IPS-20b (cell line): ENCODE results near the gene MUC5B.

ENCODE experiments used
- H3K27ac ChIP-seq: one replicate; pipeline ENCODE4 v1.5.1; 2013; ENCODE audit warnings: low read length
- H3K27me3 ChIP-seq: 2 replicates; pipeline ENCODE4 v1.6.1; 2013; ENCODE audit warnings: mild to moderate bottlenecking, low read length, inconsistent platforms; ENCODE audit not compliant: insufficient read depth
- H3K36me3 ChIP-seq: 2 replicates; pipeline ENCODE4 v1.6.1; 2013; ENCODE audit warnings: low read depth, mild to moderate bottlenecking, inconsistent platforms, low read length, moderate library complexity; ENCODE audit not compliant: insufficient read depth
- H3K4me1 ChIP-seq: 2 replicates; pipeline ENCODE4 v1.6.1; 2013; ENCODE audit warnings: mild to moderate bottlenecking, control low read depth, inconsistent platforms, low read length, moderate library complexity; ENCODE audit not compliant: insufficient read depth
- H3K4me3 ChIP-seq: 2 replicates; pipeline ENCODE4 v1.5.1; 2013; ENCODE audit warnings: mild to moderate bottlenecking, low read length, inconsistent platforms
- H3K9ac ChIP-seq: 2 replicates; pipeline ENCODE4 v1.6.1; 2013; ENCODE audit warnings: low read depth, mild to moderate bottlenecking, inconsistent platforms, low read length, moderate library complexity
- H3K9me3 ChIP-seq: 2 replicates; pipeline ENCODE4 v1.6.1; 2013; ENCODE audit warnings: mild to moderate bottlenecking, low read depth, low read length, inconsistent platforms; ENCODE audit not compliant: insufficient read depth

Gene MUC5B

DNA sequence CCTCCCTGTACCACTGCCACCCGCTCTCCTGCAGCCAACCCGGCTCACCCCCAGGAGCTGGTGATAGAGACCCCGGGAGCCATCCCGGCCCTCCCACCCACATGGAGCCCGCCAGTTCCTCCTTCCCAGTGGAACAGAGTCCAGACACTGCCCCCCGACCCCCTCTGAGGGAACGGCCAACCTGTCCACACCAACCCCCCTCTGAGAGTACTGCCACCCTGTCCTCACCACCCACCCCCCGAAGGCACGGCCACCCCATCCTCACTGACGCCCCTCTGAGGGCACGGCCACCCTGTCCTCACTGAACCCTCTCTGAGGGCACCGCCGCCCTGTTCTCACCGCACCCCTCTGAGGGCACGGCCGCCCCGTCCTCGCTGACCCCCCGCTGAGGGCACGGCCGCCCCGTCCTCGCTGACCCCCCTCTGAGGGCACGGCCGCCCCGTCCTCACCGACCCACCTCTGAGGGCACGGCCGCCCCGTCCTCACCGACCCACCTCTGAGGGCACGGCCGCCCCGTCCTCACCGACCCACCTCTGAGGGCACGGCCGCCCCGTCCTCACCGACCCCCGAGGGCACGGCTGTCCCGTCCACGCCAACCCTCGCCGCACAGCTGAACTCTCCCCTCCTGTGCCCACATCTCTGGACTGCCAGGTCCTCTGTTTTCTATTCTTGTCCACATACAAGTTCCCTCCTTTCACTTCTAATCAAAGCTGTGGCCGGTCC is 68.6 kb downstream of the MUC5B start:
- H3K36me3 ChIP-seq: peaks cover 22% of the 10 kb centered on the region; the same call in 1 of the 2 replicates
- H3K4me3 ChIP-seq: no peak overlapping the region
- no peaks in the 10 kb centered on the region for H3K27me3 ChIP-seq

DNA sequence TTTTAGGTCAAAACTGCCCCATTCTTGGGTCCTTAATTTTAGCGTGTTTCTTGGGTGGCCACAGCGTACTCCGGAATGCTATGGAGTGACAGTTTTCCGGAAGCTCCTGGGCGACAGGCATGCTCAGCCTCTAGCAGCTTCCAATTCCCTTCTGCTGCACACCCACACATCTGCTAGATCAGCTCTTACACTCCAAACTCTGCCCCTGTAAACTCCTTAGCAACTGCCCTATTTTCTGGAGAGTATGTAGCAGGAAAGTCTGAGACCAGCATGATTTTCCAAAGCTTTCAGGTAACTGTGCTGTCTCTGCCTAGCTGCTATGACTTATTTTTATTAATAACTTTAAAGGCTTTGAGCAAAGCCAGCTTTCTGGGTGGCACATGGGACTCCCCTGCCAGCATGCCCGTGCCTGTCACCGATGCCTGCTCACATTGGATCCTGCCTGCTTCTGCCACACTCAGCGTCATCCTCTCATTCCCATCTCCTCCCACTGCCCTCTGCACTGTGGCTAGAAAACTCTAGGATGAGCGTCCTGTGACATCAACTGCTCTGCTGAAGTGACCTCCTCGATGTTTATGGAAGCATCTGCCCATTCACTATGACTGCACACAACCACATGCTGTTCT is 69.3 kb downstream of the MUC5B start:
- Histone ChIP-seq H3K9ac (no peak overlapping the region), H3K4me3 (no peak overlapping the region), H3K36me3 (peaks cover 17% of the 10 kb centered on the region; the same call in 1 of the 2 replicates), H3K4me1 (no peaks in the 10 kb centered on the region), H3K27ac (no peak overlapping the region), H3K9me3 (no peaks in the 10 kb centered on the region), H3K27me3 (no peaks in the 10 kb centered on the region)

More for the DNA sequence above, 68.6 kb downstream of the MUC5B start:
- no peaks in the 10 kb centered on the region for H3K4me1 ChIP-seq
- H3K27ac ChIP-seq: no peak overlapping the region
- no peaks in the 10 kb centered on the region for H3K9me3 ChIP-seq
- H3K9ac ChIP-seq: no peak overlapping the region

DNA sequence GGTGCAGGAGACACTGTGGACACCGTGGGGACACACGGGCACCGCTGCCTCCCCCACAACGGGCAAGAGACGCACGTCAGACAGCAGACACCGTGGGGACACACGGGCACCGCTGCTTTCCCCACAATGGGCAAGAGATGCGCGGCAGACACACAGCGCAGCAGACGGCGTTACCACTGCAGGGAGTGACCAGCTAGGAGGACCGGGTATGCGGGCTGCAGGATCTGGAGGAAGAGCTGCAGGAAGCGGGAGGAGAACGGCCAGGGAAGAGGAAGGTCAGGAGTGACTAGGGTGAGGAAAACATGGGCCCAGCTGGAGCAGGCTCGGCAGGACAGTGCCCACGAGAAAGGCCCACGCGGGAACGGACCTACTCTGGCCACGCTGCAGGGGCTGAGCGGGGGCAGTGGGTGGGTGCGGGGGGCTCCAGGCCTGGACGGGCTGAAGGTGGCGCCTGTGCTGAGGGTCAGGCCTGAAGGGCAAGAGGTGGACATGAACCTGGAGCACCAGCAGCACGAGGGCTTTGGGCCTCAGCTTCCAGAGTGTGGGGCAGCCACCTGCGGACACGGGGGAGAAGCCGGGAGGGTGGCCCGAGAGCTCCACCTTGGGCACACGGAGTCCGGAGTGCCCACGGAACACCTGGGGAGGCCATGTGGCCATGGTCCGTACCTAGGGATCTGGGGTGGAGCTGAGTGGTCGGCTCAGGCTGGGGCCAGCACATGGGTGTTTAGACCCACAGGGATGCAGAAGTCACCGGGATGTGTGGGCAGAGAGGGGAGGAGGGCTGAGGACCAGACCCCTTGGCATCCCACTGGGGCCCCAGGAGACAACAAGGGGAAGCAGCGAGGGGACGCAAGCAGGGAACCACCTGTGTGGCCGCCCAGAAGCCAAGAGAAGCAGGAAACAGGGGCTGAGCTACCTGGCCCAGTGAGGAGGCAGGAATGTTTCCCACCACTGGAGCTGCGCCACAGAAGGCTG is 70.1 kb downstream of the MUC5B start:
- Histone ChIP-seq H3K4me3 (no peak overlapping the region), H3K27ac (no peak overlapping the region), H3K36me3 (peaks cover 17% of the 10 kb centered on the region; the same call in 1 of the 2 replicates), H3K27me3 (no peaks in the 10 kb centered on the region), H3K9me3 (no peaks in the 10 kb centered on the region), H3K4me1 (no peaks in the 10 kb centered on the region), H3K9ac (no peak overlapping the region)

DNA sequence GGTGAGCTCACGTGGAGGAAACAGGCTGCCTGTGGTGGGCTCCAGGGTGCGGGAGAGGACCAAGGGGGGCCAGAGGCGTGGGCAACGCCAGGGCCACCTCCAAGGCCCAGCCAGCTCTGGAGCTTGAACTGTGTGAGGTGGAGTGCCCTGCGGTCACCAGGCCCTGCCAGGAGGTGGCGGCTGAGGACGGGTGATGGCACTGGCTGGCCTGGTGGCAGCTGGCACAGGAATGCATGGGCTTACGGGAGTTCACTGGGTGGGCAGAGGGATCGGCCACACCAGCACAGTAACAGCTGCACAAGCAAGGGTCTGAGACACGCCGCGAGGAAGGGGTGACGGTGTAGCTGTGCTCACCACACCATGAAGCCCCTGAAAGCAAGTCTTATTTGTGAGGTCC is 70.8 kb downstream of the MUC5B start:
- H3K27ac ChIP-seq: no peak overlapping the region
- H3K36me3 ChIP-seq: peaks cover 17% of the 10 kb centered on the region; the same call in 1 of the 2 replicates
- H3K27me3 ChIP-seq: no peaks in the 10 kb centered on the region

DNA sequence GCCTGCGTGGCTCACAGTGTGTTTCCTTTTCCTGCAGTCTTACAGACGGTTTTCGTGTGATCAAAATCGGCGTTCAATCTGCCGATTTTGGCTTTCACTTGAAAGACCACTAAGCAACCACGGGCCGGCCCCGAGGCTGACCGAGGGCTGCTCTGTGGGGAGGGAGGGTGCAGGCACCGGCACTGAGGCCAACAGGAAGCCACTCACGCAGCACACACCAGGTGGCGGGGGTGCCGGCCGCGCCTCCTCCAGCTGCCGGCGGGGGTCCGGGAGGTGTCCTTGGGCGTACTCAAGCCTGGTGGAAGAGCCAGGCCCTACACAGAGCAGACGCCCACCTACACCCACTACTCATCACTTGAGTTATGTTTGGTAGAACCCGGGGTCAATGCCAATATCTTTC is 72.2 kb downstream of the MUC5B start:
- no peak overlapping the region for H3K4me3 ChIP-seq
- H3K9ac ChIP-seq: no peak overlapping the region
- H3K4me1 ChIP-seq: no peaks in the 10 kb centered on the region
- peaks cover 8% of the 10 kb centered on the region; the same call in 1 of the 2 replicates for H3K36me3 ChIP-seq
- no peaks in the 10 kb centered on the region for H3K27me3 ChIP-seq
- no peak overlapping the region for H3K27ac ChIP-seq
- H3K9me3 ChIP-seq: no peaks in the 10 kb centered on the region

More for the DNA sequence above, 70.8 kb downstream of the MUC5B start:
- Histone ChIP-seq H3K9ac (no peak overlapping the region), H3K9me3 (no peaks in the 10 kb centered on the region), H3K4me3 (no peak overlapping the region), H3K4me1 (no peaks in the 10 kb centered on the region)

DNA sequence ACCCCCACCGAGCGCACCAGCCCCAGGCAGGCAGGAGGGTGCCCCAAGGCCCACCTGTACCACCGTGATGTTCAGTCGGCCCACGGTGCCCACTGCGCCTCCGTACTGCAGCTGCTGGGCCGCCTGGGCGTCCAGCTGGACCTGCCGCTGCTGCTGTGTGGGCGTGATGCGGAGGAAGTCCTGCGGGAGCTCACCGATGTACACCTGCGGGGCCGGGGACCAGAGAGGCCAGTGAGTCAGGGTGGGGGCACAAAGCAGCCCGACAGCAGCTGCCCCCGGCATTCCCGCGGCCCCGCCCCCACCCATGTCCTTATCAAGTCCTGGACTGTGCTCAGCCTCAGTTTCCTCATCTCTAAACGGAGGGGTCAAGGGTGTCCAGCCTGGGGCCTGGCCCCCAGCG is 72.7 kb downstream of the MUC5B start:
- Histone ChIP-seq H3K36me3 (0 out of 2 replicates have a peak, but pooled peaks cover 5% of the 10 kb centered on the region), H3K9me3 (no peaks in the 10 kb centered on the region), H3K27ac (no peak overlapping the region), H3K4me1 (no peaks in the 10 kb centered on the region), H3K9ac (no peak overlapping the region), H3K27me3 (no peaks in the 10 kb centered on the region), H3K4me3 (no peak overlapping the region)

DNA sequence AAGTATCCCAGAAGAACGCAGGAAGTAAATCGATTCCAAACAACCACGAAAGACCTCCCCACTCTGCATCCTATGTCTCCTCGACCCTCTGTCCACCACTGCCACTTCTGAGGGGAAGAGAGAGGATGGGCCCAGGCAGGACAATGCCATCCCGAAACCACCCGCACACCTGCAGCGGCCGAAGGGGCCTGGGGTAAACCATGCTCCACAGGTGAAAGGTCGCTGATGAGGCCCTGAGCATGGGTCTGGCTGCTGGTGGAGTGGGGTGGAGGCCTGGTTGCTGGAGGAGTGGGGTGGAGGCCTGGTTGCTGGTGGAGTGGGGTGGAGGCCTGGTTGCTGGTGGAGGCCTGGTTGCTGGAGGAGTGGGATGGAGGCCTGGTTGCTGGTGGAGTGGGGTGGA is 73.4 kb downstream of the MUC5B start:
- no peaks in the 10 kb centered on the region for H3K4me1 ChIP-seq
- no peak overlapping the region for H3K9ac ChIP-seq
- H3K27me3 ChIP-seq: no peaks in the 10 kb centered on the region
- no peaks in the 10 kb centered on the region for H3K9me3 ChIP-seq
- no peak overlapping the region for H3K4me3 ChIP-seq
- H3K27ac ChIP-seq: no peak overlapping the region
- no peaks in the 10 kb centered on the region for H3K36me3 ChIP-seq

DNA sequence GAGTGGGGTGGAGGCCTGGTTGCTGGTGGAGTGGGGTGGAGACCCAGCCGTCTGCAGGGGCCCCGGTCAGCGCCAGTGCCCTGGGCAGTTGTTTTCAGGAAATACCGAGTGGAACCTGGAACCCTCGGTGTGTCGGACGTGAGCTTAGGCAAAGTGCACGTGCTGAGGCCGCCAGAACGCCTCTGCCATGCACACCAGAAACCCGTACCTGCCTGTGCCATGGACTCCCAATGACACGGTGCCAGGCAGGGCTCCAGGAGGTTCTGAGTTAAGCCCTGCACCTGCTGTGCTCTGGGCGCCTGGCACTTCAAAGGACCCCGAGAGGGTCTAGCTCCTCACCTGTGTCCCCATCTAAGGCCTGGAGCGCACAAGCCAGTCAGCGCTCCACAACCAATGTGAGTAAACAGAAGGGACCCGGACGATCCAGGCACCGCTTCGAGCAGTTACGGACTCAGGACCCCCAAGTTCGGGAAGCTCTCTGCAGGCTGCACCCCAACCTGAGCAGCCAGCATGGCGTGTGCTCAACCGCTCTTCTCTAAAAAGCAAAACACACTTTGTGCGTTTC is 74.2 kb downstream of the MUC5B start:
- no peak overlapping the region for H3K27ac ChIP-seq
- no peaks in the 10 kb centered on the region for H3K27me3 ChIP-seq
- no peaks in the 10 kb centered on the region for H3K9me3 ChIP-seq
- H3K4me3 ChIP-seq: no peak overlapping the region
- no peaks in the 10 kb centered on the region for H3K4me1 ChIP-seq
- no peaks in the 10 kb centered on the region for H3K36me3 ChIP-seq
- no peak overlapping the region for H3K9ac ChIP-seq

DNA sequence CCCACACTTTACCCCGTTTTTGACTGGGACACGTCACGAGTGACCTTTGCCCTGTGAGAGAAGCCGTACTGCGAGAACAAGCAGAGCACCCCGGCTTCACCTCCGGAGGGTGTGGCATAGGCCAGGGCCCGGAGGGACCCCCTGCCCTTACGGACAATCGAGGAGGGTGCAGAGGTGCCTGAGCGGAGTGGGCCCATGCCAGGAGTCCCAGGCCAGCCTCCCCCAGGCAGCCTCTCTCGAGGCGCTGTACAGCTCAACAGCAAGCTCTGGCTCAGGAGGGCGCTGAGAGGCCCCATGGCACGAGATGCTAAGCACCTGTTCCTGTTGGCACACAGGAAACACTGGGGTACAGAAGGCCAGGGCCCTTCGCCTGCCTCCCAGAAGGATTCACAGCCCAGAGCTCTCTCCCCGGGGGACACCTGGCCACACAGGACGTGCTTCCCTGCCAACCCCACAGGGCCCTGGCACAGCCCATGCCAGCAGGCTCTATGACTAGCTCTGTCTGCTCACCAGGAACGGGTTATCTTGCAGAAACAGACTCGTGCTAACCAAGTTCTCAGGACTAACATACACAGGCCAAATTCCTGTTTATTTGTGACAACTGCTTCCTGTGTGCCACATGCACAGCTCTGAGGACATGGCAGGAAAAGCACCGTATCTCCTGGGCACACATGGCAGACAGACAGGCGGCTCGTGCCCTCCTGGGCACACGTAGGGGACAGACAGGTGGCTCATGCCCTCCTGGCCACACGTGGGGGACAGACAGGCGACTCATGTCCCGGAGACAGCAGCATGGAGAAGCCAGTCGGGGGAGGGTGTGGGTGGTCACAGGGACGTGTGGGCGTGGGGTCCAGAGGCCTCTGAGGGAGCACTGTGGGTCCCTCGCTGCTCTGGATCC is 75.0 kb downstream of the MUC5B start:
- Histone ChIP-seq H3K27ac (no peak overlapping the region), H3K27me3 (no peaks in the 10 kb centered on the region), H3K4me3 (no peak overlapping the region), H3K9me3 (no peaks in the 10 kb centered on the region), H3K4me1 (no peaks in the 10 kb centered on the region), H3K9ac (no peak overlapping the region), H3K36me3 (no peaks in the 10 kb centered on the region)

DNA sequence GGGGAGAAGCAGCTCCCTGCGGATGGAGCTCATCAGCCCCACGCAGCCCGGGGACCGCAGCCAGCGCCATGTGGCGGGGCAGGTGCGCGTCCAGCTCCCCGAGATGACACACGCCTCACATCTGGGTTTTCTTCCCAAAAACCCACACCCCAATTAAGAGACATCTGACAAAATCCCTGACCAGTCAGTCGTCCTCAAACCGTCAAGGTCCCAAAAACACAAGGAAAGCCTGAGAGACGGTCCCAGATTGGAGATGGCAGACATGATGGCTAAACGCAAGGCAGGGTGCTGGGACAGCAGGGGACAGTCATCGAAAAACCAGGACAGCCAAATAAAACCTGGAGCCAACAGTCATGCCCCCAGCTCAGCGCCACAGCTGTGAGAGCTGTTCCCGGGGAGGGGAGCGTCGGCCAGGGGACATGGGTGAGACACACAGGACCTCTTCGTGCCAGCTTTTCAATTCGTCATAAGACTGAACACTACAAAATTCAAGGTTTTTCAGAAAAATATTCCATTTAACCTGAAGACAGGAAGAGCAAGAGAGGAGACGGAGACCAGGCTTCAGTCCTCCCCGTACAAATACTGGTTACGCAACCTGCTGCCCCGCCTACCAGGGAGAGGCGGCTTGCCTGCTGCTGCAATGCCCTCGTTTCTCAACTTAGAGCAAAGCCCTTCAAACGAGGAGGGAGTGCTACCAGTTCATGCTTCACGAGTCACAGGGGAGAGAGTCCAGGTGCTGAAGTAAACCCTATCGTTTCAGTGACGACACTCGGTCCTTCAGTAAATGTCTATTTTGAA is 76.0 kb downstream of the MUC5B start:
- Histone ChIP-seq H3K4me3 (no peak overlapping the region), H3K36me3 (no peaks in the 10 kb centered on the region), H3K4me1 (no peaks in the 10 kb centered on the region), H3K9ac (no peak overlapping the region), H3K27me3 (no peaks in the 10 kb centered on the region), H3K27ac (no peak overlapping the region), H3K9me3 (no peaks in the 10 kb centered on the region)
